Retinal pigment epithelial cell (primary cell): Measurements from ENCODE around the gene INPP4B.
"Not testable (repeated sequence)": the region's sequence is repeated elsewhere in the genome, so short reads cannot be mapped to it uniquely, and the experiment has no call there.

Experiments
- DNase-seq: peaks from one replicate; pipeline ENCODE4 v3.0.0-alpha.2; 2010; ENCODE audit warnings: low read depth
- H3K4me3 ChIP-seq: 2 replicates; pipeline ENCODE4 v1.5.1; 2011; ENCODE audit warnings: mild to moderate bottlenecking, low read length, control low read depth, moderate library complexity
- TF ChIP-seq, protein P1 (sequence below): conservative IDR thresholded peaks from 2 replicates; pipeline ENCODE4 v1.5.1; 2011; ENCODE audit warnings: low read depth, low read length, control low read depth, inconsistent platforms

INPP4B gene

DNA sequence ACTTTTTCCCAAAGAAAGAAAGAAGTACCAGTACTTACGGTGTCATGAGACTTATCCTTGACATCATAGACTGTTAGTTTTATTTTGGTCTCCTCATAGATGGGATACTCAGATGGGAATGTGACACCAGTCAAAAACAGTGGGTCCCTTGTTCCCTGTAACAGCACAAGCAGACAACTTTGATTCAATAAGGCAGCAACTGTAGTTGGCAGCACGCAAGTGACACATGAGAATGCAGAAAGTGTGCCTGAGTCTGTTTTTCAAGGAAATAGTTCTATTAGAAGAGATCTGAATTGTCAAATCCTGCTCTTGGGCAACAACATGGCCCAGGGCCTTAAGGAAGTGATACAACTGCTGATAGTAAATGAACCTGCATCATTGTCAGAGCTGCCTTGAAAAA lies 443.2 kb downstream of the INPP4B start:
- H3K4me3 ChIP-seq, result peak overlapping the region; percentile 61

DNA sequence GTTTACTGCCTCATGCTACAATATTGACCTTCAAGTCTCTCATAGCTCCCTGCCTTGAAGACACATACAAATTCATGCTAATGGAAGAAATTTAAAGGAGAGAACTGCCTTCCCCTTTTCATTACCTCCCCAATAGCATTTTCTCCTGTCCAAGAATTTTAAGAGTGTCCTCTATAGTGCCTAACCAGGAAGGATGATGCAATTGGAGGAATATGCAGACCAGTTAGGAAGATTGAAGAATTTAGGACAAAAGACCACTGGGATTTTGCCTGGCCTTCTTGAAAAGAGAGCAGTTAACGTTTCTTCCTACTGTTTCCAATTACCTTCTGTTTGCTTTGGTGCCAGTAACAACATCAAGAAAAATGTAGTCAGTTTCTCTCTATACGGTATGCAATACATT lies 443.9 kb downstream of the INPP4B start:
- H3K4me3 ChIP-seq, result peak overlapping the region; percentile 61
- no peak for DNase-seq
- TF ChIP-seq, protein P1, sequence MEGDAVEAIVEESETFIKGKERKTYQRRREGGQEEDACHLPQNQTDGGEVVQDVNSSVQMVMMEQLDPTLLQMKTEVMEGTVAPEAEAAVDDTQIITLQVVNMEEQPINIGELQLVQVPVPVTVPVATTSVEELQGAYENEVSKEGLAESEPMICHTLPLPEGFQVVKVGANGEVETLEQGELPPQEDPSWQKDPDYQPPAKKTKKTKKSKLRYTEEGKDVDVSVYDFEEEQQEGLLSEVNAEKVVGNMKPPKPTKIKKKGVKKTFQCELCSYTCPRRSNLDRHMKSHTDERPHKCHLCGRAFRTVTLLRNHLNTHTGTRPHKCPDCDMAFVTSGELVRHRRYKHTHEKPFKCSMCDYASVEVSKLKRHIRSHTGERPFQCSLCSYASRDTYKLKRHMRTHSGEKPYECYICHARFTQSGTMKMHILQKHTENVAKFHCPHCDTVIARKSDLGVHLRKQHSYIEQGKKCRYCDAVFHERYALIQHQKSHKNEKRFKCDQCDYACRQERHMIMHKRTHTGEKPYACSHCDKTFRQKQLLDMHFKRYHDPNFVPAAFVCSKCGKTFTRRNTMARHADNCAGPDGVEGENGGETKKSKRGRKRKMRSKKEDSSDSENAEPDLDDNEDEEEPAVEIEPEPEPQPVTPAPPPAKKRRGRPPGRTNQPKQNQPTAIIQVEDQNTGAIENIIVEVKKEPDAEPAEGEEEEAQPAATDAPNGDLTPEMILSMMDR, result no peak

More for the DNA sequence above, 443.2 kb downstream of the INPP4B start:
- TF ChIP-seq, protein P1, result no peak
- peak; percentile 37 for DNase-seq

DNA sequence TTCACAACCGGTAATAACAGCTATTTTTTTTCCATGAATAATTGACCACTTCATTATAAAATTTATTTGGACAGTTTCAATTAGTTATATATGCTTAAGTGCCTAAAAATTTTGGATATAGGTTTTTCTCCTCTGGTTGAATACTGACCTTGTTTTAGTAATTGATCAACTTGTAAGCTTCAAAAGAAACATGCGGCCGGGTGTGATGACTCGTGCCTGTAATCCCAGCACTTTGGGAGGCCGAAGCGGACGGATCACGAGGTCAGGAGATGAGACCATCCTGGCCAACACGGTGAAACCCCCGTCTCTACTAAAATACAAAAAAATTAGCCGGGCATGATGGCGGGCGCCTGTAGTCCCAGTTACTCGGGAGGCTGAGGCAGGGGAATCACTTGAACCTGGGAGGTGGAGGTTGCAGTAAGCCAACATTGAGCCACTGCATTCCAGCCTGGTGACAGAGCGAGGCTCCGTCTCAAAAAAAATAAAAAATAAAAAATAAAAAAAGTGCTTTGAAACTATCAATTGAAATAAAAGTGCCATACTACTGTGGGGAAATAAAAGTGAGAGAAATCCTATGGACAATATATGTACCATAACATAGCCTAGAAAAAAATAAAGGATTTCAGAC lies 448.6 kb downstream of the INPP4B start:
- not testable (repeated sequence) for DNase-seq, H3K4me3 ChIP-seq

DNA sequence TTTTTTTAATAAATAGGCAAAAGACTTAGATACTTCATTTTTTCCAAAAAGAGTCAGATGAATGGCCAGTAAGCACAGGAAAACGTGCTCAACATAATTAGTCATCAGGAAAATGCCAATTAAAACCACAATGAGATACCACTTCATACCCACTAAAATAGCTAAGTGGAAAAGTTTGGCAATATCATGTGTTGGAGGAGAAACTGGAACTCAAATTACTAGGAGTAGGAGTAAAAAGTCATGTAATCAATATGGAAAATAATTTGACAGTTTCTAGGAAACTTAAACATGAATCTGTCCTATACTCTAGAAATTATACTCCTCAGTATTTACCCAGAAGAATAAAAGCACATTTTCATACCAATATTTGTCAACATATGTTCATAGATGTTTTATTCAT lies 449.8 kb downstream of the INPP4B start:
- no peak for DNase-seq
- TF ChIP-seq, protein P1, result no peak
- H3K4me3 ChIP-seq, result no peak overlapping the region

DNA sequence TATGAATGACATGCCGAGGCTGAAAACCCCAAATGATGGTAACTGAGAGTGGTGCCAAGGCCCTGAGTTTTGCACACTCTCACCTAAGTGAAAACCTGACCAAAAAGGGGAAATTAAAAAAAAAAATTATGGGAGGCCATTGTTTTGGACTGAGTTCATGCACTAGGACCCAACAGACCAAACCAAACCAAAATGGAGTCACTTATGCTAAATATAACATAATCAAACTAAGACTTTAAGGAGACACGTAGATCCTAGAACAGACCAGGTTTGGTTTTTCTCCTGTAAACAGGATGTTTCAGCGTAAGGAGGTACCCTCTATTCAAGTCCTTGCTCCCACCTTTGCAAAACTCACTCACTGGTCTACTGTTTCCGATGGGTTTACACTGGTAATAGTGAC lies 453.0 kb downstream of the INPP4B start:
- no peak overlapping the region for H3K4me3 ChIP-seq

DNA sequence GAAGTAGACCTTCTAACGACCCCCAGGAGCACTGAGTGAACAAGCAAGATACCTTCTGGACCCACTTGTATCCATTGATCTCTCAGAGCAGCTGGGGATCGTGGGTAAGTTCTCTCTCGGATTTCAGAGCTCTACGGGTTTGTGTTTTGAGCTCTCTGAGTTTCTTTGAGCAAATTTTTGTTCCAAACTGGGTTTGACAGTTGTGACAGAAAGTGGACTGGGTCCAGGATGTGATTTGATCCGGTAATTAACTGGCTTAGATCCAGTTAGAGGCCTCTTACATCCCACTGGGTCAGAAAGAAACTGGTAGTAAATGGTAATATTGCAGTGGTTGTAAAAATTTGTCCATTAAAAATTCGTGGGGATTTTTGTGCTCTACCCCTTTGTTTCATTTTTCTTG lies 459.2 kb downstream of the INPP4B start:
- DNase-seq, result peak; percentile 85
- TF ChIP-seq, protein P1, result no peak
- H3K4me3 ChIP-seq, result peak overlapping the region; percentile 9

More for the DNA sequence above, 453.0 kb downstream of the INPP4B start:
- TF ChIP-seq, protein P1, result no peak
- DNase-seq, result no peak

DNA sequence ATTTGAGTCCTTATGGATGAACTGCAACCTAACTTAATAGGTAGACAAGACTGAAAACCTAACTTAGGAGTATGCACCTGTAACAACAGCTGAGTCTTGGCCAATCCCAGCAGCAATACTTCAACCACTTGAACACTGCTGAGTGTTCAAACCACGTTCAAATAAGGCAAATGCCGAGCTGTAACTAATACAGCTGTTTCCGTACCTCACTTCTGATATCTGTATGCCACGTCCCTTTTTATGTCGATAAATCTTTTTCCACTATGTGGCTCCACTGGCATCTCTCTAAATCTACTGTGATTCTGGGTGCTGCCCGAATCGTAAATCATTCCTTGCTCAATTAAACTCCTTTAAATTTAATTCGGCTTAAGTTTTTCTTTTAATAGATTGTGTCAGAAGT lies 459.7 kb downstream of the INPP4B start:
- H3K4me3 ChIP-seq, result peak overlapping the region; percentile 9
- DNase-seq, result no peak
- TF ChIP-seq, protein P1, result no peak
